ENCODE data around the gene CTSF. TPM values are rescaled to one million over a fixed set of nuclear protein-coding genes. Genes with fewer than 3 reads are reported as not detected.

The CTSF gene
- total and polyA plus RNA-seq, 2 of the 13 experiments (the other 11 are each of a cell fraction or from before 2014, with no cell fraction given): not detected

DNA sequence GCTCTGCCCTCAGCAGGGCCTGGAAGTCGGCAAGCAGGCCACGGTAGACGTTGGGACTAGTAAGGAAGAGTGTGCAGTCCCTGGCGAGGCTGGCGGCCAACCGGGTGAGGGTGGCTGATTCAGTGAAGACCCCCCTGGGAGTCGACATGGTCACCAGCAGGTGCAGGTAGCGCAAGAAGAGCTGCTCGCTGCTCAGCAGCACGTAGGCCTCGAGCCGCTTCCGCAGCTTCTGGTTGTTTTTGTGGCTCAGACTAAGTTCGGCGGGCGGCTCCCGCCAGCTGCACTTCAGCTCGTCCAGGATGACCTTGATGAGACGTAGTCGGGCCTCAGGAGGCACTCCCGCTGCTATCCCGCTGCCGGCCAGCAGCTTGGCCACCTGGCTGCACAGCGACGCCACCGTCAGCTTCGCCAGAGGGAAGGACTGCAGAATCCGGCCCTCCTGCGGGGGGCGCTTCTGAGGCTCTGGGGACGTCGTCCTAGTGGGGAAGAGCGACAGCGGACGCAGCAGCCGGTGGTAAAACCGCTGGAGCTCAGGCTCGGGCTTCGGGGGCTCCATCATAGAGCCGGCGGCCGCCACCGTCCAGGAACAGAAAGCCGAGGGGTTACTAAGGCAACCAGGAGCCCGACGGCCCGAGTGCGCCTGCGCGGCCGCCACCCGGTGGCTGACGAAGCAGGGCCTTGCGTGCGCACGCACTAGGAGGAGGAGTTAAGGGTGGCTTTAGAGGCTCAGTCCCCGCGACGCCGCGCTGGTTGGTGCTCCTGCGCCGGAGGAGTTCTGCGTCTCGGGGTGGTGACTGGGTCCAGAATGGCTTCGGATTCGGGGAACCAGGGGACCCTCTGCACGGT, 24.3 kb upstream of the CTSF start, which contains the start of the genes CCDC87 and CCS (continued):
- TF ChIP-seq, protein P1, sequence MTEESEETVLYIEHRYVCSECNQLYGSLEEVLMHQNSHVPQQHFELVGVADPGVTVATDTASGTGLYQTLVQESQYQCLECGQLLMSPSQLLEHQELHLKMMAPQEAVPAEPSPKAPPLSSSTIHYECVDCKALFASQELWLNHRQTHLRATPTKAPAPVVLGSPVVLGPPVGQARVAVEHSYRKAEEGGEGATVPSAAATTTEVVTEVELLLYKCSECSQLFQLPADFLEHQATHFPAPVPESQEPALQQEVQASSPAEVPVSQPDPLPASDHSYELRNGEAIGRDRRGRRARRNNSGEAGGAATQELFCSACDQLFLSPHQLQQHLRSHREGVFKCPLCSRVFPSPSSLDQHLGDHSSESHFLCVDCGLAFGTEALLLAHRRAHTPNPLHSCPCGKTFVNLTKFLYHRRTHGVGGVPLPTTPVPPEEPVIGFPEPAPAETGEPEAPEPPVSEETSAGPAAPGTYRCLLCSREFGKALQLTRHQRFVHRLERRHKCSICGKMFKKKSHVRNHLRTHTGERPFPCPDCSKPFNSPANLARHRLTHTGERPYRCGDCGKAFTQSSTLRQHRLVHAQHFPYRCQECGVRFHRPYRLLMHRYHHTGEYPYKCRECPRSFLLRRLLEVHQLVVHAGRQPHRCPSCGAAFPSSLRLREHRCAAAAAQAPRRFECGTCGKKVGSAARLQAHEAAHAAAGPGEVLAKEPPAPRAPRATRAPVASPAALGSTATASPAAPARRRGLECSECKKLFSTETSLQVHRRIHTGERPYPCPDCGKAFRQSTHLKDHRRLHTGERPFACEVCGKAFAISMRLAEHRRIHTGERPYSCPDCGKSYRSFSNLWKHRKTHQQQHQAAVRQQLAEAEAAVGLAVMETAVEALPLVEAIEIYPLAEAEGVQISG (CRISPR knock-in tag; IDR thresholded peaks at IDR 0.05): peak; percentile 89
- peak; percentile 83; the same call in 1 of the 2 replicates for TF ChIP-seq MED13 (CRISPR knock-in tag; IDR thresholded peaks at IDR 0.05)
- TF ChIP-seq, protein P2, sequence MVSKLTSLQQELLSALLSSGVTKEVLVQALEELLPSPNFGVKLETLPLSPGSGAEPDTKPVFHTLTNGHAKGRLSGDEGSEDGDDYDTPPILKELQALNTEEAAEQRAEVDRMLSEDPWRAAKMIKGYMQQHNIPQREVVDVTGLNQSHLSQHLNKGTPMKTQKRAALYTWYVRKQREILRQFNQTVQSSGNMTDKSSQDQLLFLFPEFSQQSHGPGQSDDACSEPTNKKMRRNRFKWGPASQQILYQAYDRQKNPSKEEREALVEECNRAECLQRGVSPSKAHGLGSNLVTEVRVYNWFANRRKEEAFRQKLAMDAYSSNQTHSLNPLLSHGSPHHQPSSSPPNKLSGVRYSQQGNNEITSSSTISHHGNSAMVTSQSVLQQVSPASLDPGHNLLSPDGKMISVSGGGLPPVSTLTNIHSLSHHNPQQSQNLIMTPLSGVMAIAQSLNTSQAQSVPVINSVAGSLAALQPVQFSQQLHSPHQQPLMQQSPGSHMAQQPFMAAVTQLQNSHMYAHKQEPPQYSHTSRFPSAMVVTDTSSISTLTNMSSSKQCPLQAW (CRISPR knock-in tag; IDR thresholded peaks at IDR 0.05): peak; percentile 91
- peak; percentile 85; the same call in 1 of the 2 replicates for TF ChIP-seq TOPORS (CRISPR knock-in tag; IDR thresholded peaks at IDR 0.05)
- TF ChIP-seq EED (CRISPR knock-in tag; IDR thresholded peaks at IDR 0.05): peak; percentile 73; the same call in 1 of the 2 replicates
- no peak for TF ChIP-seq ZNF83 (CRISPR knock-in tag; IDR thresholded peaks at IDR 0.05; ENCODE audit: borderline replicate concordance)
- TF ChIP-seq NFE2L2 (IDR thresholded peaks at IDR 0.05; ENCODE audit: low read length): no peak
- TF ChIP-seq, protein P3, sequence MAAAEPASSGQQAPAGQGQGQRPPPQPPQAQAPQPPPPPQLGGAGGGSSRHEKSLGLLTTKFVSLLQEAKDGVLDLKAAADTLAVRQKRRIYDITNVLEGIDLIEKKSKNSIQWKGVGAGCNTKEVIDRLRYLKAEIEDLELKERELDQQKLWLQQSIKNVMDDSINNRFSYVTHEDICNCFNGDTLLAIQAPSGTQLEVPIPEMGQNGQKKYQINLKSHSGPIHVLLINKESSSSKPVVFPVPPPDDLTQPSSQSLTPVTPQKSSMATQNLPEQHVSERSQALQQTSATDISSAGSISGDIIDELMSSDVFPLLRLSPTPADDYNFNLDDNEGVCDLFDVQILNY (CRISPR knock-in tag; conservative IDR thresholded peaks at IDR 0.05): 0 out of 2 replicates have a peak, but pooled peaks have one; percentile 22
- peak; percentile 61; the same call in 1 of the 2 replicates for TF ChIP-seq YEATS2 (CRISPR knock-in tag; IDR thresholded peaks at IDR 0.05; ENCODE audit: borderline replicate concordance)
- TF ChIP-seq AGO2 (optimal IDR thresholded peaks at IDR 0.05; ENCODE audit: low read depth, low read length): no peak
- TF ChIP-seq ATRX (CRISPR knock-in tag; IDR thresholded peaks at IDR 0.05; ENCODE audit: borderline replicate concordance): no peak
- no peak for TF ChIP-seq PLRG1 (conservative IDR thresholded peaks at IDR 0.05)
- TF ChIP-seq SIX1 (CRISPR knock-in tag; IDR thresholded peaks at IDR 0.05; ENCODE audit: borderline replicate concordance): no peak
- TF ChIP-seq, protein P4, sequence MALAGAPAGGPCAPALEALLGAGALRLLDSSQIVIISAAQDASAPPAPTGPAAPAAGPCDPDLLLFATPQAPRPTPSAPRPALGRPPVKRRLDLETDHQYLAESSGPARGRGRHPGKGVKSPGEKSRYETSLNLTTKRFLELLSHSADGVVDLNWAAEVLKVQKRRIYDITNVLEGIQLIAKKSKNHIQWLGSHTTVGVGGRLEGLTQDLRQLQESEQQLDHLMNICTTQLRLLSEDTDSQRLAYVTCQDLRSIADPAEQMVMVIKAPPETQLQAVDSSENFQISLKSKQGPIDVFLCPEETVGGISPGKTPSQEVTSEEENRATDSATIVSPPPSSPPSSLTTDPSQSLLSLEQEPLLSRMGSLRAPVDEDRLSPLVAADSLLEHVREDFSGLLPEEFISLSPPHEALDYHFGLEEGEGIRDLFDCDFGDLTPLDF (CRISPR knock-in tag; IDR thresholded peaks at IDR 0.05): peak; percentile 62
- peak; percentile 81; the same call in 1 of the 2 replicates for TF ChIP-seq ZNF264 (CRISPR knock-in tag; IDR thresholded peaks at IDR 0.05)
- peak; percentile 70; the same call in 1 of the 2 replicates for TF ChIP-seq ZNF598 (CRISPR knock-in tag; IDR thresholded peaks at IDR 0.05; ENCODE audit: borderline replicate concordance)
- TF ChIP-seq, protein P5, sequence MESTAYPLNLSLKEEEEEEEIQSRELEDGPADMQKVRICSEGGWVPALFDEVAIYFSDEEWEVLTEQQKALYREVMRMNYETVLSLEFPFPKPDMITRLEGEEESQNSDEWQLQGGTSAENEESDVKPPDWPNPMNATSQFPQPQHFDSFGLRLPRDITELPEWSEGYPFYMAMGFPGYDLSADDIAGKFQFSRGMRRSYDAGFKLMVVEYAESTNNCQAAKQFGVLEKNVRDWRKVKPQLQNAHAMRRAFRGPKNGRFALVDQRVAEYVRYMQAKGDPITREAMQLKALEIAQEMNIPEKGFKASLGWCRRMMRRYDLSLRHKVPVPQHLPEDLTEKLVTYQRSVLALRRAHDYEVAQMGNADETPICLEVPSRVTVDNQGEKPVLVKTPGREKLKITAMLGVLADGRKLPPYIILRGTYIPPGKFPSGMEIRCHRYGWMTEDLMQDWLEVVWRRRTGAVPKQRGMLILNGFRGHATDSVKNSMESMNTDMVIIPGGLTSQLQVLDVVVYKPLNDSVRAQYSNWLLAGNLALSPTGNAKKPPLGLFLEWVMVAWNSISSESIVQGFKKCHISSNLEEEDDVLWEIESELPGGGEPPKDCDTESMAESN (CRISPR knock-in tag; conservative IDR thresholded peaks at IDR 0.05): peak; percentile 59; the same call in 1 of the 2 replicates
